ENCODE results near the gene ZIC1. TPM values are rescaled to one million over a fixed set of nuclear protein-coding genes. Genes with fewer than 3 reads are reported as not detected.

ZIC1 gene
- total RNA-seq, 2 donors from 2014 or later = not detected

DNA sequence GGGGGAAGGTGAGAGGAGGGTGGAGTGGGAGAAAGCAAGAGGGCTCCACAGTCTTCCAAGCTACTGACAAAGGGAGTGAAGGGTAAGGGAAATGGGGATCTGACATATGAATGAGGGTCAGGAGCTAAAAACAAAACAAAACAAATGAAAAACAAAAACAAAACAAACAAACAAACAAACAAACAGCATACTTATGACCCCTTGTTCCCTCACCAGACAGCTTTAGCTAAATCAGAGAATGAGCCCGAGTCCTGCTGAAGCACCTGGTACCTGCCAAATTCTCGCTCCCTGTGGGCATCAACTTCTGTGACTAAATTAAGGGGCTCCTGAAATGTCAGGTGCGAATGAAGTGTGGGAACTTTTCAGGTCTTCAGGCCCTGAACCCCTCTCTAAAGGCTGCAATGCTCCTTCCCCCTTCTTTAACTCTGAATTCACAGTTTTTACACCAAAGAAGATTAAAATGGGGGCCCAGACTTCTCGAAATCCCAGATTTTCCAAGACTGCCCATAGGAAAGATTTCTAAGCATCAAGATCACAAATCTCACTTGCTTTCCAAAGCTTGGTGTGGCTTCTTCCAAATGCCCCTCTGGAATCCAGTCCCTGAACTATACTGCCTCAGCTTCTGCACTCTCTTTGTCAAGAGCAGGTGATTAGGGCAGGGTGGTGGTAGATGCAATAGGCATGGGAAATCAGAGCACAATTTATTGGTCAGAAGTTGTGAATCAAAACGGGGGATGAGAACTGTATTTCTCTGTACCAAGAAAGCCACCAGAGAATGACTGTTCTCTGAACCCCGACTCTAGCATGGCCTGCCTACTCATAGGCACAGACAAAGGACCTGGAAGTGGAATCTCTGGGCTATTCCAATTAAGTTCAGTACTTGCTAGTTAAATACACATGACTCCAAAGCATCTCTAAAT is 43.7 kb upstream of the ZIC1 start:
- Mint-ChIP-seq H3K4me3 (no peak overlapping the region), H3K36me3 (ENCODE audit: low read depth) (no peaks in the 10 kb centered on the region), H3K9me3 (no peaks in the 10 kb centered on the region), H3K27ac (no peak overlapping the region), H3K27me3 (ENCODE audit: insufficient read depth) (peaks cover 96% of the 10 kb centered on the region), H3K4me1 (peaks cover 7% of the 10 kb centered on the region)
- DNase-seq = no peak
- H3K27me3 ChIP-seq (ENCODE audit: control insufficient read depth, insufficient read depth, low read length, poor library complexity, severe bottlenecking) = peaks cover 100% of the 10 kb centered on the region
- no peak overlapping the region for H3K27ac ChIP-seq (ENCODE audit: low read depth, low read length)
- peaks cover 2% of the 10 kb centered on the region for H3K4me1 ChIP-seq (ENCODE audit: control insufficient read depth, insufficient read depth, low read length)
- H3K4me3 ChIP-seq (ENCODE audit: low read length) = no peak overlapping the region
- TF ChIP-seq, protein P1, sequence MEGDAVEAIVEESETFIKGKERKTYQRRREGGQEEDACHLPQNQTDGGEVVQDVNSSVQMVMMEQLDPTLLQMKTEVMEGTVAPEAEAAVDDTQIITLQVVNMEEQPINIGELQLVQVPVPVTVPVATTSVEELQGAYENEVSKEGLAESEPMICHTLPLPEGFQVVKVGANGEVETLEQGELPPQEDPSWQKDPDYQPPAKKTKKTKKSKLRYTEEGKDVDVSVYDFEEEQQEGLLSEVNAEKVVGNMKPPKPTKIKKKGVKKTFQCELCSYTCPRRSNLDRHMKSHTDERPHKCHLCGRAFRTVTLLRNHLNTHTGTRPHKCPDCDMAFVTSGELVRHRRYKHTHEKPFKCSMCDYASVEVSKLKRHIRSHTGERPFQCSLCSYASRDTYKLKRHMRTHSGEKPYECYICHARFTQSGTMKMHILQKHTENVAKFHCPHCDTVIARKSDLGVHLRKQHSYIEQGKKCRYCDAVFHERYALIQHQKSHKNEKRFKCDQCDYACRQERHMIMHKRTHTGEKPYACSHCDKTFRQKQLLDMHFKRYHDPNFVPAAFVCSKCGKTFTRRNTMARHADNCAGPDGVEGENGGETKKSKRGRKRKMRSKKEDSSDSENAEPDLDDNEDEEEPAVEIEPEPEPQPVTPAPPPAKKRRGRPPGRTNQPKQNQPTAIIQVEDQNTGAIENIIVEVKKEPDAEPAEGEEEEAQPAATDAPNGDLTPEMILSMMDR (conservative IDR thresholded peaks at IDR 0.05) = no peak
- no peaks in the 10 kb centered on the region for H3K36me3 ChIP-seq (ENCODE audit: control insufficient read depth, insufficient read depth, low read length)
- no peaks in the 10 kb centered on the region for H3K9me3 ChIP-seq (ENCODE audit: control insufficient read depth, low read length)
- no peak overlapping the region for H3K9ac ChIP-seq (ENCODE audit: extremely low read depth, low read length, poor library complexity, severe bottlenecking)
- 70 to 72% methylated on average over 6 of the region's 6 CpGs for WGBS, 2 experiments (ENCODE audit: insufficient coverage in 1 of 2, insufficient read length in 1 of 2)

DNA sequence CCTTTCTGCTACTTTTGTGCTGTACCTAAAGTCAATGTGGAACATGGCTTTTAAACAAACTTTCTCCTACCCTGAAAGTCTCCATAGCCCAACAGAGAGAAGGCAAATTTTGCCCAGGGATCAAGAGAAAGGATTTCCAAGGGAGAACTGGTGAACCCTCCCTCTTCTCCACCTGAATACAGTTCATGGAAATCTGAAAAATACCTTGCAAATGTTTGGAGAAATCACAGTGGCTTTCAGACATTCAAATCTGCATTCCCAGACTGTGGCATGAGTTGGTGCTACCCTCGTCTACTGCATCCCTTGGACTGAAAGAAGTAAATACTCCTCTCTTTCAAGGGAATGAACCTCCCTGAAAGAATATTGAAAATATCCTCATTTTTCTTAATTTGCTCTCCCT is 41.5 kb upstream of the ZIC1 start:
- TF ChIP-seq, protein P1 (conservative IDR thresholded peaks at IDR 0.05) = no peak
- Mint-ChIP-seq H3K4me1 (peaks cover 6% of the 10 kb centered on the region), H3K36me3 (ENCODE audit: low read depth) (no peaks in the 10 kb centered on the region), H3K27me3 (ENCODE audit: insufficient read depth) (peaks cover 97% of the 10 kb centered on the region), H3K27ac (no peak overlapping the region), H3K4me3 (no peak overlapping the region), H3K9me3 (no peaks in the 10 kb centered on the region)
- Histone ChIP-seq H3K27ac (ENCODE audit: low read depth, low read length) (no peak overlapping the region), H3K9ac (ENCODE audit: extremely low read depth, low read length, poor library complexity, severe bottlenecking) (no peak overlapping the region), H3K4me1 (ENCODE audit: control insufficient read depth, insufficient read depth, low read length) (no peaks in the 10 kb centered on the region), H3K9me3 (ENCODE audit: control insufficient read depth, low read length) (no peaks in the 10 kb centered on the region), H3K4me3 (ENCODE audit: low read length) (no peak overlapping the region), H3K36me3 (ENCODE audit: control insufficient read depth, insufficient read depth, low read length) (no peaks in the 10 kb centered on the region), H3K27me3 (ENCODE audit: control insufficient read depth, insufficient read depth, low read length, poor library complexity, severe bottlenecking) (peaks cover 100% of the 10 kb centered on the region)
- DNase-seq = no peak
- 11 to 17% methylated on average over 1 of the region's 1 CpG for WGBS, 2 experiments (ENCODE audit: insufficient coverage in 1 of 2, insufficient read length in 1 of 2)

DNA sequence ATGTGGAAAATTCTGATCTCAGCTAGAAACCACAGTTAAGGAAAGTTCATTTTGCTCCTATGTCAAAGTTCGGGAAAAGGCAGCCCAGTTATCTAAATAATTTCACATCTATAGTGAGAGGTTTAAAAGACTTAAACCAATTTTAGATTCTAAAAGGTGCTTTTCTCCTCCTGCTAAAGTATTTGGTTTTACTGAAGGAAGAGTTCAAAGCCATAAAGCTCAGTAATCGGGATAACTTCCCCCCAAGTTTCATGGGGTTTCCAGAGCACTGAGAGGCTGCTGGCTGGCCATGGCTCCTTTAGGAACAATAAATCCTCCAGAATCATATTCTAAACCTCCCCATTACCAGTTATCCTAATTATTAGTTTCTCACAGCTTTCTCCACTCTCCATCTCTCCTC is 41.0 kb upstream of the ZIC1 start:
- no peaks in the 10 kb centered on the region for H3K9me3 ChIP-seq (ENCODE audit: control insufficient read depth, low read length)
- no peak overlapping the region for H3K9ac ChIP-seq (ENCODE audit: extremely low read depth, low read length, poor library complexity, severe bottlenecking)
- Mint-ChIP-seq H3K36me3 (ENCODE audit: low read depth) (no peaks in the 10 kb centered on the region), H3K4me3 (no peak overlapping the region), H3K27ac (no peak overlapping the region), H3K4me1 (peaks cover 7% of the 10 kb centered on the region), H3K27me3 (ENCODE audit: insufficient read depth) (peaks cover 97% of the 10 kb centered on the region), H3K9me3 (no peaks in the 10 kb centered on the region)
- 5 to 20% methylated on average over 2 of the region's 2 CpGs for WGBS, 2 experiments (ENCODE audit: insufficient coverage in 1 of 2, insufficient read length in 1 of 2)
- H3K27me3 ChIP-seq (ENCODE audit: control insufficient read depth, insufficient read depth, low read length, poor library complexity, severe bottlenecking) = peaks cover 100% of the 10 kb centered on the region
- peaks cover under 1% of the 10 kb centered on the region for H3K4me1 ChIP-seq (ENCODE audit: control insufficient read depth, insufficient read depth, low read length)
- no peaks in the 10 kb centered on the region for H3K36me3 ChIP-seq (ENCODE audit: control insufficient read depth, insufficient read depth, low read length)
- TF ChIP-seq, protein P1 (conservative IDR thresholded peaks at IDR 0.05) = no peak
- H3K27ac ChIP-seq (ENCODE audit: low read depth, low read length) = no peak overlapping the region
- no peak overlapping the region for H3K4me3 ChIP-seq (ENCODE audit: low read length)
- DNase-seq = no peak

Data from endodermal cell (in vitro differentiated cells).